SK-N-SH treated with all-trans-retinoic acid at 6 μM for 48 hours (cell line): ENCODE data around the gene FAM163A.

Experiments
- ATAC-seq: fragments of 200-7000 bp; cut with Tn5 transposase; 3 replicates; pipeline ENCODE4 v1.9.1; 2020; ENCODE audit warnings: mild to moderate bottlenecking, moderate library complexity
- ARNTL ChIP-seq: fragments of 450-650 bp; formaldehyde crosslinking; IDR thresholded peaks from 2 replicates; pipeline ENCODE4 v1.5.0; 2020; ENCODE audit warnings: low read depth, mild to moderate bottlenecking, moderate library complexity, borderline replicate concordance
- BACH2 ChIP-seq: fragments of 250-450 bp; sonication (Bioruptor Pico); IDR thresholded peaks from 2 replicates; pipeline ENCODE4 v1.9.0; 2021; ENCODE audit warnings: mild to moderate bottlenecking, borderline replicate concordance
- CSDC2 ChIP-seq: fragments of 250-450 bp; sonication (Bioruptor Pico); IDR thresholded peaks from 2 replicates; pipeline ENCODE4 v1.5.0; 2020; ENCODE audit warnings: mild to moderate bottlenecking, moderate library complexity
- CSRNP3 ChIP-seq: fragments of 250-450 bp; sonication (Bioruptor Pico); IDR thresholded peaks from 2 replicates; pipeline ENCODE4 v1.5.1; 2021; ENCODE audit warnings: mild to moderate bottlenecking, moderate library complexity
- ESRRG ChIP-seq: fragments of 250-450 bp; sonication (Bioruptor Pico); IDR thresholded peaks from 2 replicates; pipeline ENCODE4 v1.6.1; 2021; ENCODE audit warnings: mild to moderate bottlenecking
- GLIS3 ChIP-seq: fragments of 250-450 bp; sonication (Bioruptor Pico); IDR thresholded peaks from 2 replicates; pipeline ENCODE4 v1.5.0; 2020; ENCODE audit warnings: mild to moderate bottlenecking, moderate library complexity
- ISL1 ChIP-seq: fragments of 250-450 bp; sonication (Bioruptor Pico); IDR thresholded peaks from 2 replicates; pipeline ENCODE4 v2.1.2; 2022; ENCODE audit warnings: mild to moderate bottlenecking, moderate library complexity
- OSR1 ChIP-seq: fragments of 250-450 bp; sonication (Bioruptor Pico); IDR thresholded peaks from 2 replicates; pipeline ENCODE4 v1.8.0; 2022; ENCODE audit warnings: moderate library complexity, mild to moderate bottlenecking, inconsistent platforms
- PATZ1 ChIP-seq: fragments of 250-450 bp; sonication (Bioruptor Pico); IDR thresholded peaks from 2 replicates; pipeline ENCODE4 v1.8.0; 2020; ENCODE audit warnings: mild to moderate bottlenecking, moderate library complexity, borderline replicate concordance
- POU6F1 ChIP-seq: fragments of 250-450 bp; sonication (Bioruptor Pico); IDR thresholded peaks from 2 replicates; pipeline ENCODE4 v1.8.0; 2021; ENCODE audit warnings: low read depth, mild to moderate bottlenecking, moderate library complexity, borderline replicate concordance
- PPARA ChIP-seq: fragments of 250-450 bp; sonication (Bioruptor Pico); IDR thresholded peaks from 2 replicates; pipeline ENCODE4 v1.5.0; 2020; ENCODE audit warnings: mild to moderate bottlenecking, borderline replicate concordance
- RARB ChIP-seq: fragments of 250-450 bp; sonication (Bioruptor Pico); IDR thresholded peaks from 2 replicates; pipeline ENCODE4 v1.8.0; 2021; ENCODE audit warnings: mild to moderate bottlenecking, moderate library complexity
- TCF4 ChIP-seq: fragments of 250-450 bp; sonication (Bioruptor Pico); IDR thresholded peaks from 2 replicates; pipeline ENCODE4 v1.8.0; 2021; ENCODE audit warnings: mild to moderate bottlenecking, moderate library complexity, borderline replicate concordance
- TSHZ2 ChIP-seq: fragments of 250-450 bp; sonication (Bioruptor Pico); IDR thresholded peaks from 2 replicates; pipeline ENCODE4 v1.5.0; 2020; ENCODE audit warnings: mild to moderate bottlenecking, moderate library complexity
- ZFP3 ChIP-seq: fragments of 250-450 bp; sonication (Bioruptor Pico); IDR thresholded peaks from 2 replicates; pipeline ENCODE4 v1.5.0; 2020; ENCODE audit warnings: mild to moderate bottlenecking, moderate library complexity
- ZFP30 ChIP-seq: fragments of 450-650 bp; formaldehyde crosslinking; IDR thresholded peaks from 2 replicates; pipeline ENCODE4 v1.5.0; 2022; ENCODE audit warnings: mild to moderate bottlenecking, moderate library complexity
- ZNF565 ChIP-seq: fragments of 450-650 bp; formaldehyde crosslinking; conservative IDR thresholded peaks from 2 replicates; pipeline ENCODE4 v1.5.0; 2020; ENCODE audit warnings: low read depth, mild to moderate bottlenecking, moderate library complexity
- ZNF70 ChIP-seq: fragments of 450-650 bp; formaldehyde crosslinking; IDR thresholded peaks from 2 replicates; pipeline ENCODE4 v1.5.0; 2020; ENCODE audit warnings: mild to moderate bottlenecking, moderate library complexity
- ZNF8 ChIP-seq: fragments of 450-650 bp; formaldehyde crosslinking; IDR thresholded peaks from 2 replicates; pipeline ENCODE4 v1.5.0; 2020; ENCODE audit warnings: mild to moderate bottlenecking, moderate library complexity
- TF ChIP-seq, protein P1 (sequence below): fragments of 250-450 bp; sonication (Bioruptor Pico); IDR thresholded peaks from 2 replicates; pipeline ENCODE4 v1.5.1; 2020; ENCODE audit warnings: low read depth, mild to moderate bottlenecking, moderate library complexity

FAM163A gene

GRCh38 chr1:179750630-179751029, 7.5 kb downstream of the FAM163A start:
- no peak for ATAC-seq
- no peak for TF ChIP-seq POU6F1 (CRISPR knock-in tag)

DNA sequence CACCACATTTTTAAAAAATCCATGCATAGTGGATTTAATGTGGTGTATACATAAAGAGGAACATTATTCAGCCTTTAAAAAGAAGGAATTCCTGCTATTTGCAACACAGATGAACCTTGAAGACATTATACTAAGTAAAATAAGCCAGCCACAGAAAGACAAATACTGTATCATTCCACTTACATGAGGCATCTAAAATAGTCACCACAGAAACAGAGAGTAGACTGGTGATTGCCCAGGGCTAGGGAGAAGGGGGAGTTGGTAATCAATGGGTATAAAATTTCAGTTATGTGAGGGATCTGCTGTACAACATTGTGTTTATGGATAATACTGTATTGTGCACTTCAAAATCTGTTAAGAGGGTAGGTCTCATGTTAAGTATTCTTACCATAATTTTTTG, 10.0 kb downstream of the FAM163A start:
- no peak for TF ChIP-seq POU6F1 (CRISPR knock-in tag)
- TF ChIP-seq CSDC2 (CRISPR knock-in tag): no peak
- no peak for TF ChIP-seq ZFP3
- TF ChIP-seq TCF4 (CRISPR knock-in tag): no peak
- no peak for TF ChIP-seq ZNF8 (CRISPR knock-in tag)
- TF ChIP-seq BACH2 (CRISPR knock-in tag): no peak
- ATAC-seq: no peak

GRCh38 chr1:179754041-179754624, 11.0 kb downstream of the FAM163A start:
- TF ChIP-seq TCF4 (CRISPR knock-in tag) (peak; percentile 60), ISL1 (peak; percentile 80), GLIS3 (CRISPR knock-in tag) (0 out of 2 replicates have a peak, but pooled peaks have one; percentile 60), RARB (CRISPR knock-in tag) (no peak), TSHZ2 (CRISPR knock-in tag) (peak; percentile 29; the same call in 1 of the 2 replicates), ZFP3 (0 out of 2 replicates have a peak, but pooled peaks have one; percentile 42), CSRNP3 (CRISPR knock-in tag) (no peak)
- peak; percentile 79 for ATAC-seq

DNA sequence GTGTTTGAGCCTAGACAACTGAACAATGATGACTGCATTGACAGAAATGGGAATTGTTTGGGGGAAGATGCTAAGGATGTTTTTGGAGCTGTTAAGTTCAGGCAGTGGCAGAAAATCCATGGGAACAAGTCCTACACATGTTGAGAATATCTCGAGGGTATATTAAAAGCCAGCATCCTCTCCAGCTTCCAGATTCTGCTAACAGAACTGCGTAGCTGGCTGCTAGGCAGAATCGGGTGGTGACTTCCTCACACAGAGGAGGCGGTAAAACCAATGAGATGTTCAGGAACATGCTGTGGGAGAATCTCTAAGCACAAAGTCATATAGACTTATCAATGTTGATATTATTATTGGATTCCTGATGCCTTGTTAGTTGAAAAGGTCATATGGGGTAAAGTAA, 14.8 kb downstream of the FAM163A start:
- ATAC-seq: no peak
- TF ChIP-seq ZNF70 (CRISPR knock-in tag) (no peak), ARNTL (CRISPR knock-in tag) (no peak), ZNF8 (CRISPR knock-in tag) (no peak), ESRRG (CRISPR knock-in tag) (no peak), ZFP30 (CRISPR knock-in tag) (no peak), GLIS3 (CRISPR knock-in tag) (no peak), RARB (CRISPR knock-in tag) (no peak), OSR1 (CRISPR knock-in tag) (no peak), TCF4 (CRISPR knock-in tag) (no peak), PPARA (CRISPR knock-in tag) (no peak), CSRNP3 (CRISPR knock-in tag) (no peak), TSHZ2 (CRISPR knock-in tag) (no peak), ZNF565 (CRISPR knock-in tag) (no peak), PATZ1 (no peak)
- TF ChIP-seq, protein P1, sequence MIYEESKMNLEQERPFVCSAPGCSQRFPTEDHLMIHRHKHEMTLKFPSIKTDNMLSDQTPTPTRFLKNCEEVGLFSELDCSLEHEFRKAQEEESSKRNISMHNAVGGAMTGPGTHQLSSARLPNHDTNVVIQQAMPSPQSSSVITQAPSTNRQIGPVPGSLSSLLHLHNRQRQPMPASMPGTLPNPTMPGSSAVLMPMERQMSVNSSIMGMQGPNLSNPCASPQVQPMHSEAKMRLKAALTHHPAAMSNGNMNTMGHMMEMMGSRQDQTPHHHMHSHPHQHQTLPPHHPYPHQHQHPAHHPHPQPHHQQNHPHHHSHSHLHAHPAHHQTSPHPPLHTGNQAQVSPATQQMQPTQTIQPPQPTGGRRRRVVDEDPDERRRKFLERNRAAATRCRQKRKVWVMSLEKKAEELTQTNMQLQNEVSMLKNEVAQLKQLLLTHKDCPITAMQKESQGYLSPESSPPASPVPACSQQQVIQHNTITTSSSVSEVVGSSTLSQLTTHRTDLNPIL (CRISPR knock-in tag): no peak
